Thoracic aorta (tissue), 2 donors: Measurements from ENCODE around the gene SMARCE1. TPM values are rescaled to one million over a fixed set of nuclear protein-coding genes. Genes with fewer than 3 reads are reported as not detected.

Source experiments
- ATAC-seq: fragments of 150-250 bp; one replicate; pipeline ENCODE4 v1.8.0; 2017; ENCODE audit warnings: low read depth; ENCODE audit not compliant: insufficient number of reproducible peaks, low FRiP score
- DNase-seq: peaks from one replicate; pipeline ENCODE4 v3.0.0-alpha.2; 2020; ENCODE audit warnings: low spot score
- H3K27ac ChIP-seq, 2 donors: fragments of 200-600 bp; sonication (generic); 1 replicate in 1 of 2; 2 replicates in 1 of 2; pipeline ENCODE4 v1.5.1; 2016; ENCODE audit warnings: mild to moderate bottlenecking in 2 of 2, moderate library complexity in 2 of 2
- H3K27me3 ChIP-seq: fragments of 200-600 bp; sonication (generic); replicated peaks from 2 replicates; pipeline ENCODE4 v1.6.0; 2016; ENCODE audit warnings: mild to moderate bottlenecking; ENCODE audit not compliant: insufficient read depth
- H3K36me3 ChIP-seq: fragments of 200-600 bp; sonication (generic); one replicate; pipeline ENCODE4 v1.5.1; 2016
- H3K4me1 ChIP-seq, 2 donors: fragments of 200-600 bp; sonication (generic); 1 replicate in 1 of 2; 2 replicates in 1 of 2; pipeline versions ENCODE4 v1.5.1 to v1.6.0; 2016; ENCODE audit warnings: low read depth in 2 of 2, mild to moderate bottlenecking in 1 of 2; ENCODE audit not compliant: control insufficient read depth in 1 of 2
- H3K4me3 ChIP-seq: fragments of 200-600 bp; sonication (generic); 2 replicates; pipeline ENCODE4 v1.5.1; 2016; ENCODE audit warnings: mild to moderate bottlenecking
- H3K9me3 ChIP-seq: fragments of 200-600 bp; sonication (generic); 2 replicates; pipeline ENCODE4 v1.5.1; 2016
- CTCF ChIP-seq: fragments of 200-600 bp; sonication (generic); IDR thresholded peaks from one replicate; pipeline ENCODE4 v1.5.1; 2019; ENCODE audit warnings: antibody characterized with exemption
- total RNA-seq, 2 donors: library from RNA; depleted of rRNA; stranded (reverse); fragments of >200 nt; gene quantifications; one replicate each; pipeline versions ENCODE4 v1.1.0 to v1.2.3, GENCODE V29; 2016

Gene SMARCE1
- total RNA-seq: 10 to 100 TPM; 55.9 to 84.3 TPM

GRCh38 chr17:40647624-40648383 lies at the start of gene SMARCE1:
Gene SMARCE1 (minus strand): TSS chr17:40647818. CDS start chr17:40645802, 2,016 bp downstream.
- no peak for DNase-seq
- Histone ChIP-seq H3K27ac (peak within 1 kb of the TSS; percentile 99), H3K36me3 (no peaks in the 10 kb centered on the region), H3K4me3 (peak within 1 kb of the TSS; percentile 92), H3K27me3 (no peaks in the 10 kb centered on the region), H3K4me1 (peaks cover 14 to 32% of the 10 kb centered on the region in 2 donors), H3K9me3 (no peaks in the 10 kb centered on the region)
- ATAC-seq: peak; percentile 67
- TF ChIP-seq CTCF: no peak

GRCh38 chr17:40697297-40697696 lies 49.7 kb upstream of the SMARCE1 start:
- Histone ChIP-seq H3K27me3 (no peaks in the 10 kb centered on the region), H3K4me1 (no peaks in the 10 kb centered on the region), H3K27ac (no peak overlapping the region), H3K36me3 (no peaks in the 10 kb centered on the region), H3K4me3 (no peak overlapping the region), H3K9me3 (no peaks in the 10 kb centered on the region)
- DNase-seq (no peak), ATAC-seq (no peak)
- no peak for TF ChIP-seq CTCF

GRCh38 chr17:40696651-40697072 lies 49.0 kb upstream of the SMARCE1 start:
- Histone ChIP-seq H3K27ac (no peak overlapping the region), H3K36me3 (no peaks in the 10 kb centered on the region), H3K9me3 (no peaks in the 10 kb centered on the region), H3K4me1 (no peaks in the 10 kb centered on the region), H3K4me3 (no peak overlapping the region), H3K27me3 (no peaks in the 10 kb centered on the region)
- DNase-seq (no peak), ATAC-seq (no peak)
- no peak for TF ChIP-seq CTCF

- ATAC-seq (no peak), DNase-seq (no peak)
- H3K9me3 ChIP-seq: no peaks in the 10 kb centered on the region
- no peak overlapping the region for H3K27ac ChIP-seq
- no peak overlapping the region for H3K4me3 ChIP-seq
- H3K4me1 ChIP-seq: no peaks in the 10 kb centered on the region
- H3K27me3 ChIP-seq: no peaks in the 10 kb centered on the region
- no peaks in the 10 kb centered on the region for H3K36me3 ChIP-seq
- TF ChIP-seq CTCF: no peak
Measured at GRCh38 chr17:40695874-40696472, 48.4 kb upstream of the SMARCE1 start.

GRCh38 chr17:40694584-40694983 lies 47.0 kb upstream of the SMARCE1 start:
- no peak for TF ChIP-seq CTCF
- Histone ChIP-seq H3K4me1 (no peaks in the 10 kb centered on the region), H3K27ac (no peak overlapping the region), H3K4me3 (no peak overlapping the region), H3K9me3 (no peaks in the 10 kb centered on the region), H3K36me3 (no peaks in the 10 kb centered on the region), H3K27me3 (no peaks in the 10 kb centered on the region)
- ATAC-seq (no peak), DNase-seq (no peak)
